ENCODE measurements around the gene PPT2. TPM values are rescaled to one million over a fixed set of nuclear protein-coding genes. Genes with fewer than 3 reads are reported as not detected.
A peak's percentile ranks its signal among the peaks of the same experiment; 100 is the strongest.

Gene PPT2
- total RNA-seq, 4 donors from 2014 or later = 13.0 to 26.1 (median 24.1) TPM

DNA sequence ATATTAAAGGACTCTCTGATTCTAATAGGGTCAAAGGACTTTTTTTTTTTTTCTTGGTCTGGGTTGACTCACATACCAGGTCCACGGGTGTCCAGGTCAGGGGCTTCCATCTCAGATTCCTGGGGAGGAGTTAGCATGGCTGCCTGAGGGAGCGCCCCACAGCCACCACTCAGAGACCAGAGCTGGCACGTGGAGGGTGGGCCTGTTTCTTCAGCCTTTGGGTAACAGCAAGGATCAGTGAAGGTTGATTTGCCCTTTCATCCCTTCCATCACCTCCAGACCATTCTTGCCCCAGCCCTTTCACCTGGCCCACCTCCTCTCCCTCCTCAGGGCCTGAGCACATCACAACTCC lies 44.4 kb downstream of the PPT2 start:
- TF ChIP-seq, protein P1, sequence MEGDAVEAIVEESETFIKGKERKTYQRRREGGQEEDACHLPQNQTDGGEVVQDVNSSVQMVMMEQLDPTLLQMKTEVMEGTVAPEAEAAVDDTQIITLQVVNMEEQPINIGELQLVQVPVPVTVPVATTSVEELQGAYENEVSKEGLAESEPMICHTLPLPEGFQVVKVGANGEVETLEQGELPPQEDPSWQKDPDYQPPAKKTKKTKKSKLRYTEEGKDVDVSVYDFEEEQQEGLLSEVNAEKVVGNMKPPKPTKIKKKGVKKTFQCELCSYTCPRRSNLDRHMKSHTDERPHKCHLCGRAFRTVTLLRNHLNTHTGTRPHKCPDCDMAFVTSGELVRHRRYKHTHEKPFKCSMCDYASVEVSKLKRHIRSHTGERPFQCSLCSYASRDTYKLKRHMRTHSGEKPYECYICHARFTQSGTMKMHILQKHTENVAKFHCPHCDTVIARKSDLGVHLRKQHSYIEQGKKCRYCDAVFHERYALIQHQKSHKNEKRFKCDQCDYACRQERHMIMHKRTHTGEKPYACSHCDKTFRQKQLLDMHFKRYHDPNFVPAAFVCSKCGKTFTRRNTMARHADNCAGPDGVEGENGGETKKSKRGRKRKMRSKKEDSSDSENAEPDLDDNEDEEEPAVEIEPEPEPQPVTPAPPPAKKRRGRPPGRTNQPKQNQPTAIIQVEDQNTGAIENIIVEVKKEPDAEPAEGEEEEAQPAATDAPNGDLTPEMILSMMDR (IDR thresholded peaks at IDR 0.05) = no peak
- no peak for TF ChIP-seq POLR2A (IDR thresholded peaks at IDR 0.05)
- Histone ChIP-seq H3K36me3 (no peaks in the 10 kb centered on the region), H3K4me3 (replicated peaks in 1 of 3) (no peak overlapping the region), H3K4me1 (peaks cover 16 to 27% of the 10 kb centered on the region in 2 donors), H3K27ac (no peak overlapping the region), H3K9me3 (no peaks in the 10 kb centered on the region), H3K27me3 (no peaks in the 10 kb centered on the region)
- intact Hi-C loops (cut with DNase I) = no loop called here
- no peak for DNase-seq
- 86 to 89% methylated on average over 3 of the region's 3 CpGs for WGBS, 2 donors

GRCh38 chr6:32198866-32199265 lies 44.9 kb downstream of the PPT2 start:
- Histone ChIP-seq H3K36me3 (no peaks in the 10 kb centered on the region), H3K27ac (no peak overlapping the region), H3K9me3 (no peaks in the 10 kb centered on the region), H3K4me1 (peaks cover 20 to 31% of the 10 kb centered on the region in 2 donors), H3K27me3 (no peaks in the 10 kb centered on the region), H3K4me3 (replicated peaks in 1 of 3) (no peak overlapping the region)
- intact Hi-C loops (cut with DNase I) = no loop called here
- DNase-seq = no peak
- 89% methylated on average over 17 of the region's 17 CpGs for WGBS, 2 donors
- no peak for TF ChIP-seq POLR2A (IDR thresholded peaks at IDR 0.05)
- TF ChIP-seq, protein P1 (IDR thresholded peaks at IDR 0.05) = no peak

DNA sequence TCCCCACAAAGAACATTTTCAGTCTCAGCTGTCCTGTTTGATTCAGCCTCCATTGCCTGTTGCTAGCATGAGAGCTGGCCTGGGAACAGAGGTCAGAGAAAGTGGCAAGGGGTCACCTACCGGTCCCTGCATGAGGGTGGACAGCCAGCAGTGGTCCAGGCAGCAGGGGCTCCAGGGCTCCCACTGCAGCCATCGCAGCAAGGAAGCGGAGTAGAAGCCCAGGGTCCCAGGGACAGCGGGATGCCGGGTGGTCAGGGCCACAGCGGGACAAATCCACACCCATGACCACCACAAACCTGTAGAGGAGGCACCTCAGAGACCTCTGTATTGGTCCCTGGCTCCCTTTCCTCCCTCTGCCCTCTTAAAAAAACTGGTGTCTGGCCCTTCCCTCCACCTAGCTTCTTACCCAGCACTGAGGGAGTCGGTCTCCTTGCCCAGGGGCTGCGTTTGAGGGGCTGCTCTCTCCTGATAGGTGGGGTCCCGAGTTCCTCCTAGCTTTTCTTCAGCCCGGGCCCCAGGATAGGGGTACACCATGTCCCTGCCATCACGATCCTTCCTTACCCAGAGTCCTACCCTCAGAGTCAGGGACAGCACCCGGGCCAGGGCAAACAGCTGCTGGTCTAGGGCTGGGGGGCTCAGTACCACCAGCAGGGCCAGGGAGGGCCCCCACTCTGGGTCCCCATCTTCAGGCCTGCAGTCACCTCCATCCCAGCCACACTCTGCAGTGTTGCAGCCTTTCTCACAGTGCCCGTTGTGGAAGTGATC lies 47.0 kb downstream of the PPT2 start:
- Histone ChIP-seq H3K4me1 (peaks cover 19 to 26% of the 10 kb centered on the region in 2 donors), H3K4me3 (replicated peaks in 1 of 3) (no peak overlapping the region), H3K36me3 (no peaks in the 10 kb centered on the region), H3K27ac (no peak overlapping the region), H3K9me3 (no peaks in the 10 kb centered on the region), H3K27me3 (no peaks in the 10 kb centered on the region)
- 89 to 91% methylated on average over 9 to 11 of the region's 13 CpGs for WGBS, 2 donors
- no peak for DNase-seq
- TF ChIP-seq POLR2A (IDR thresholded peaks at IDR 0.05) = no peak
- TF ChIP-seq, protein P1 (IDR thresholded peaks at IDR 0.05) = no peak
- intact Hi-C loops (cut with DNase I) = no loop called here

- 81 to 93% methylated on average over 6 to 9 of the region's 9 CpGs for WGBS, 2 donors
- intact Hi-C loops (cut with DNase I) = no loop called here
- Histone ChIP-seq H3K36me3 (no peaks in the 10 kb centered on the region), H3K4me3 (replicated peaks in 1 of 3) (no peak overlapping the region), H3K27ac (no peak overlapping the region), H3K27me3 (no peaks in the 10 kb centered on the region), H3K9me3 (no peaks in the 10 kb centered on the region), H3K4me1 (peaks cover 15 to 18% of the 10 kb centered on the region in 2 donors)
- no peak for DNase-seq
- TF ChIP-seq, protein P1 (IDR thresholded peaks at IDR 0.05) = no peak
- TF ChIP-seq POLR2A (IDR thresholded peaks at IDR 0.05) = no peak
Measured at GRCh38 chr6:32202186-32202585, 48.2 kb downstream of the PPT2 start.

DNA sequence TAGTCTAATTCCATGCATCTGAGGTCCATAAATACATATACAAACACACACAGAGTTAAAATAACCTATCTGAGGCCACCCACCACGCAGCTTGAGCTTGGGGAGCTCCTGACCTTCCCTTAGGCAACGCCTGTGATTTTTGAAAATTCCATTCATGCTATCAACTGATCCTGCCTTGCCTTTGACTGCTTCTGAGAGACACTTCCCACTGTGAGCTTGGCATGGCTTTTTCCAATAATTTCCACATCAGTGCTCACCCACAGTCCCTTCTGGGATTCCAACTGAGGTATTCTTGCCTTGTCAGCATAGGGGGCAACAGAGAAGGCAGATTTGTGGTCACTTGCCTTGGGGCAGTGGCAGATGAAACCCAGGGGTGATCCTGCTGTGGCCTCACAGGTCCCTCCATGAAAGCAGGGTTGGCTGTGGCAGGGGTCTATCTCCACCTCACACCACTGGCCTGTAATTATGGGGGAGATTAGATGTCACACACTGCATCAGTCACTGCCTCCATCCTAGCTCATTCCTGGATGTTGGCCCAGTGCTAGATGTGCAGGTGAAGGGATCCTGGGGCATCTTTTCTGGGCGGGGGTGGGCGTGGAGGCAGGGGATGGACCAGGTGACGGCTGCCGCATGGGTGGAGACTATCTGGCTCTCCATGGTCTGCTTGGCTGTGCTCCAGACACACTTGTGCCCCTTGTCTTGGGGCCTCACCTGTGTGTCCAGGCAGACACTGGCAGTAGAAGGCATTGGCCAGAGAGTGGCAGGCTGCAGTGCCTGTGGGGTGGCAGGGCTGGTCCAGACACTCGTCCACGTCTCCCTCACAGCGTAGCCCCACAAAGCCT lies 49.7 kb downstream of the PPT2 start:
- Histone ChIP-seq H3K27me3 (no peaks in the 10 kb centered on the region), H3K9me3 (no peaks in the 10 kb centered on the region), H3K27ac (peak overlapping the region in 2 of 3 donors; percentile 29 to 30), H3K4me1 (peaks cover 13 to 16% of the 10 kb centered on the region in 2 donors), H3K36me3 (no peaks in the 10 kb centered on the region), H3K4me3 (replicated peaks in 1 of 3) (no peak overlapping the region)
- intact Hi-C loops (cut with DNase I) = no loop called here
- peak in 1 of 2 donors; percentile 42 for DNase-seq
- WGBS, 2 donors = 48 to 60% methylated on average over 6 of the region's 9 CpGs
- TF ChIP-seq POLR2A (IDR thresholded peaks at IDR 0.05) = no peak

Data from thyroid gland (tissue), 4 donors.